ENCODE data around the gene DOCK6. TPM values are rescaled to one million over a fixed set of nuclear protein-coding genes. Genes with fewer than 3 reads are reported as not detected.

Gene DOCK6
- total and polyA plus RNA-seq, 2 of the 13 experiments (the other 11 are each of a cell fraction or from before 2014, with no cell fraction given) = 5.4 to 38.1 TPM

GRCh38 chr19:11238041-11238440, 24.3 kb downstream of the DOCK6 start (continued):
- peak; percentile 62; the same call in 1 of the 2 replicates for TF ChIP-seq ZBTB38 (CRISPR knock-in tag; IDR thresholded peaks at IDR 0.05)
- TF ChIP-seq PHF5A (CRISPR knock-in tag; IDR thresholded peaks at IDR 0.05; ENCODE audit: low read depth, unreplicated experiment) = no peak
- peak; percentile 40 for TF ChIP-seq AGO2 (optimal IDR thresholded peaks at IDR 0.05; ENCODE audit: low read depth, low read length)
- no peak for TF ChIP-seq POLR2A (IDR thresholded peaks at IDR 0.05; ENCODE audit: insufficient read depth in 1 of 2, low read depth in 2 of 2, low read length in 2 of 2)
- TF ChIP-seq, protein P1, sequence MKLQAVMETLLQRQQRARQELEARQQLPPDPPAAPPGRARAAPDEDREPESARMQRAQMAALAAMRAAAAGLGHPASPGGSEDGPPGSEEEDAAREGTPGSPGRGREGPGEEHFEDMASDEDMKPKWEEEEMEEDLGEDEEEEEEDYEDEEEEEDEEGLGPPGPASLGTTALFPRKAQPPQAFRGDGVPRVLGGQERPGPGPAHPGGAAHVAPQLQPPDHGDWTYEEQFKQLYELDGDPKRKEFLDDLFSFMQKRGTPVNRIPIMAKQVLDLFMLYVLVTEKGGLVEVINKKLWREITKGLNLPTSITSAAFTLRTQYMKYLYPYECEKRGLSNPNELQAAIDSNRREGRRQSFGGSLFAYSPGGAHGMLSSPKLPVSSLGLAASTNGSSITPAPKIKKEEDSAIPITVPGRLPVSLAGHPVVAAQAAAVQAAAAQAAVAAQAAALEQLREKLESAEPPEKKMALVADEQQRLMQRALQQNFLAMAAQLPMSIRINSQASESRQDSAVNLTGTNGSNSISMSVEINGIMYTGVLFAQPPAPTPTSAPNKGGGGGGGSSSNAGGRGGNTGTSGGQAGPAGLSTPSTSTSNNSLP (IDR thresholded peaks at IDR 0.05; ENCODE audit: low read depth, low read length) = no peak
- no peak for TF ChIP-seq REL (CRISPR knock-in tag; conservative IDR thresholded peaks at IDR 0.05)
- no peak for TF ChIP-seq WIZ (CRISPR knock-in tag; IDR thresholded peaks at IDR 0.05)
- no peak for TF ChIP-seq NRL (CRISPR knock-in tag; IDR thresholded peaks at IDR 0.05; ENCODE audit: borderline replicate concordance)
- TF ChIP-seq ZNF121 (CRISPR knock-in tag; IDR thresholded peaks at IDR 0.05) = no peak
- TF ChIP-seq, protein P2, sequence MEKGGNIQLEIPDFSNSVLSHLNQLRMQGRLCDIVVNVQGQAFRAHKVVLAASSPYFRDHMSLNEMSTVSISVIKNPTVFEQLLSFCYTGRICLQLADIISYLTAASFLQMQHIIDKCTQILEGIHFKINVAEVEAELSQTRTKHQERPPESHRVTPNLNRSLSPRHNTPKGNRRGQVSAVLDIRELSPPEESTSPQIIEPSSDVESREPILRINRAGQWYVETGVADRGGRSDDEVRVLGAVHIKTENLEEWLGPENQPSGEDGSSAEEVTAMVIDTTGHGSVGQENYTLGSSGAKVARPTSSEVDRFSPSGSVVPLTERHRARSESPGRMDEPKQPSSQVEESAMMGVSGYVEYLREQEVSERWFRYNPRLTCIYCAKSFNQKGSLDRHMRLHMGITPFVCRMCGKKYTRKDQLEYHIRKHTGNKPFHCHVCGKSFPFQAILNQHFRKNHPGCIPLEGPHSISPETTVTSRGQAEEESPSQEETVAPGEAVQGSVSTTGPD (CRISPR knock-in tag; IDR thresholded peaks at IDR 0.05) = no peak
- no peak for TF ChIP-seq HNRNPK (IDR thresholded peaks at IDR 0.05; ENCODE audit: low read depth, low read length, poor library complexity, severe bottlenecking)
- no peak for TF ChIP-seq NFKBIZ (CRISPR knock-in tag; IDR thresholded peaks at IDR 0.05)
- no peak for TF ChIP-seq ZIK1 (CRISPR knock-in tag; IDR thresholded peaks at IDR 0.05; ENCODE audit: borderline replicate concordance, low read depth)
- TF ChIP-seq, protein P3, sequence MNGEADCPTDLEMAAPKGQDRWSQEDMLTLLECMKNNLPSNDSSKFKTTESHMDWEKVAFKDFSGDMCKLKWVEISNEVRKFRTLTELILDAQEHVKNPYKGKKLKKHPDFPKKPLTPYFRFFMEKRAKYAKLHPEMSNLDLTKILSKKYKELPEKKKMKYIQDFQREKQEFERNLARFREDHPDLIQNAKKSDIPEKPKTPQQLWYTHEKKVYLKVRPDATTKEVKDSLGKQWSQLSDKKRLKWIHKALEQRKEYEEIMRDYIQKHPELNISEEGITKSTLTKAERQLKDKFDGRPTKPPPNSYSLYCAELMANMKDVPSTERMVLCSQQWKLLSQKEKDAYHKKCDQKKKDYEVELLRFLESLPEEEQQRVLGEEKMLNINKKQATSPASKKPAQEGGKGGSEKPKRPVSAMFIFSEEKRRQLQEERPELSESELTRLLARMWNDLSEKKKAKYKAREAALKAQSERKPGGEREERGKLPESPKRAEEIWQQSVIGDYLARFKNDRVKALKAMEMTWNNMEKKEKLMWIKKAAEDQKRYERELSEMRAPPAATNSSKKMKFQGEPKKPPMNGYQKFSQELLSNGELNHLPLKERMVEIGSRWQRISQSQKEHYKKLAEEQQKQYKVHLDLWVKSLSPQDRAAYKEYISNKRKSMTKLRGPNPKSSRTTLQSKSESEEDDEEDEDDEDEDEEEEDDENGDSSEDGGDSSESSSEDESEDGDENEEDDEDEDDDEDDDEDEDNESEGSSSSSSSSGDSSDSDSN (CRISPR knock-in tag; IDR thresholded peaks at IDR 0.05) = peak; percentile 17; the same call in 1 of the 2 replicates
- no peak for TF ChIP-seq ZNF17 (CRISPR knock-in tag; IDR thresholded peaks at IDR 0.05)
- TF ChIP-seq BCL6 (CRISPR knock-in tag; IDR thresholded peaks at IDR 0.05) = no peak
- no peak for TF ChIP-seq BORCS8-MEF2B (CRISPR knock-in tag; IDR thresholded peaks at IDR 0.05)
- no peak for TF ChIP-seq LBX2 (CRISPR knock-in tag; IDR thresholded peaks at IDR 0.05; ENCODE audit: borderline replicate concordance)
- no peak for TF ChIP-seq SIN3B (IDR thresholded peaks at IDR 0.05; ENCODE audit: low read length)
- TF ChIP-seq, protein P4, sequence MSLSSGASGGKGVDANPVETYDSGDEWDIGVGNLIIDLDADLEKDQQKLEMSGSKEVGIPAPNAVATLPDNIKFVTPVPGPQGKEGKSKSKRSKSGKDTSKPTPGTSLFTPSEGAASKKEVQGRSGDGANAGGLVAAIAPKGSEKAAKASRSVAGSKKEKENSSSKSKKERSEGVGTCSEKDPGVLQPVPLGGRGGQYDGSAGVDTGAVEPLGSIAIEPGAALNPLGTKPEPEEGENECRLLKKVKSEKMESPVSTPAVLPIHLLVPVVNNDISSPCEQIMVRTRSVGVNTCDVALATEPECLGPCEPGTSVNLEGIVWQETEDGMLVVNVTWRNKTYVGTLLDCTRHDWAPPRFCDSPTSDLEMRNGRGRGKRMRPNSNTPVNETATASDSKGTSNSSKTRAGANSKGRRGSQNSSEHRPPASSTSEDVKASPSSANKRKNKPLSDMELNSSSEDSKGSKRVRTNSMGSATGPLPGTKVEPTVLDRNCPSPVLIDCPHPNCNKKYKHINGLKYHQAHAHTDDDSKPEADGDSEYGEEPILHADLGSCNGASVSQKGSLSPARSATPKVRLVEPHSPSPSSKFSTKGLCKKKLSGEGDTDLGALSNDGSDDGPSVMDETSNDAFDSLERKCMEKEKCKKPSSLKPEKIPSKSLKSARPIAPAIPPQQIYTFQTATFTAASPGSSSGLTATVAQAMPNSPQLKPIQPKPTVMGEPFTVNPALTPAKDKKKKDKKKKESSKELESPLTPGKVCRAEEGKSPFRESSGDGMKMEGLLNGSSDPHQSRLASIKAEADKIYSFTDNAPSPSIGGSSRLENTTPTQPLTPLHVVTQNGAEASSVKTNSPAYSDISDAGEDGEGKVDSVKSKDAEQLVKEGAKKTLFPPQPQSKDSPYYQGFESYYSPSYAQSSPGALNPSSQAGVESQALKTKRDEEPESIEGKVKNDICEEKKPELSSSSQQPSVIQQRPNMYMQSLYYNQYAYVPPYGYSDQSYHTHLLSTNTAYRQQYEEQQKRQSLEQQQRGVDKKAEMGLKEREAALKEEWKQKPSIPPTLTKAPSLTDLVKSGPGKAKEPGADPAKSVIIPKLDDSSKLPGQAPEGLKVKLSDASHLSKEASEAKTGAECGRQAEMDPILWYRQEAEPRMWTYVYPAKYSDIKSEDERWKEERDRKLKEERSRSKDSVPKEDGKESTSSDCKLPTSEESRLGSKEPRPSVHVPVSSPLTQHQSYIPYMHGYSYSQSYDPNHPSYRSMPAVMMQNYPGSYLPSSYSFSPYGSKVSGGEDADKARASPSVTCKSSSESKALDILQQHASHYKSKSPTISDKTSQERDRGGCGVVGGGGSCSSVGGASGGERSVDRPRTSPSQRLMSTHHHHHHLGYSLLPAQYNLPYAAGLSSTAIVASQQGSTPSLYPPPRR (CRISPR knock-in tag; IDR thresholded peaks at IDR 0.05; ENCODE audit: borderline replicate concordance) = no peak
- no peak for TF ChIP-seq ZNF30 (CRISPR knock-in tag; IDR thresholded peaks at IDR 0.05)

All from HepG2 (cell line).